Measurements from ENCODE around the gene MRAS. TPM values are rescaled to one million over a fixed set of nuclear protein-coding genes. Genes with fewer than 3 reads are reported as not detected.

Gene MRAS
- total and polyA plus RNA-seq, 2 of the 4 experiments (the other 2 are of a cell fraction) = 59.3 to 60.6 TPM

DNA sequence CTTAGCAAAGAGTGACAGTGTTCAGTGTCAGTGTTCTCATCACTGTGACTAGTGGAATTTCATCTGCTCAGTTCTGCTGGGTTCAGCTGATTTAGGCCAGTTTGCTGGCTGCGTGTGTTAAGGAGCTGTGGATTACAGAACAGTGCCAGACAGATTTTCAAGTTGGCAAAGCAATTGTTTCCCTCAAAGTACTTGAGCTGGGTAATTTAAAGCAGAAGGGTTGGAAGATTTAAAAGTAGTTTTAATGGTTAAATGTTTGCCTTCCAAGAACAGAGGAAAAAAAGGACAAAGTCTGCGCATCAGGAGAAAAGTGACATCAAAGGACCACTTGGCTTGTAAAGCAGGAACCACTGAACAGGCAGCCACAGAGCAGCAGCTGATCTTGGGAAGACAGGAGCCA, 94.7 kb downstream of the MRAS start:
- BruUV-seq (replicated peaks) = no TSS peak
- H4K8ac ChIP-seq (ENCODE audit: low read depth in 2 of 2, low read length in 2 of 2) = no peak overlapping the region
- no peak overlapping the region for H2BK20ac ChIP-seq (ENCODE audit: low read depth, low read length)
- H3K56ac ChIP-seq (ENCODE audit: extremely low read depth, insufficient read depth, low read length) = no peak overlapping the region
- H3K9ac ChIP-seq (ENCODE audit: low read depth, low read length) = no peak overlapping the region
- H3K14ac ChIP-seq (replicated peaks; ENCODE audit: low read depth, low read length) = no peak overlapping the region
- no peak overlapping the region for H3K4ac ChIP-seq (ENCODE audit: low read depth, low read length)
- dilution Hi-C loops (cut with HindIII; ENCODE audit: low sequenced_read_pairs, unreplicated experiment) = no loop called here
- no peak overlapping the region for H2BK15ac ChIP-seq (ENCODE audit: low read depth, low read length)
- 71% methylated on average over 2 of the region's 2 CpGs; no CpG with 5 or more reads in 1 of the 2 experiments for WGBS, 2 experiments (ENCODE audit: extremely low coverage in 2 of 2, insufficient read length in 1 of 2)
- no peaks in the 10 kb centered on the region for H3K79me1 ChIP-seq (ENCODE audit: low read depth in 1 of 2, low read length in 2 of 2)
- in situ Hi-C loops (cut with MboI; ENCODE audit: low sequenced_read_pairs) = no loop called here
- ChIA-PET CTCF (interaction anchor here (1.5 kb wide), 1 partner anchor 36 kb away, joined by 6 read pairs; no protein-coding TSS in a partner anchor), POLR2A (ENCODE audit: unreplicated experiment) (no interaction called here)
- no peak overlapping the region for H3K4me2 ChIP-seq (ENCODE audit: low read depth, low read length)
- H2AFZ ChIP-seq (replicated peaks; ENCODE audit: low read length, poor library complexity) = no peak overlapping the region
- no peak overlapping the region for H3K23ac ChIP-seq (ENCODE audit: low read depth, low read length)
- H3K27ac ChIP-seq (ENCODE audit: insufficient read depth, low read length) = no peak overlapping the region
- no peak overlapping the region for H2AK9ac ChIP-seq (replicated peaks; ENCODE audit: low read depth, low read length, poor library complexity)
- H4K5ac ChIP-seq (ENCODE audit: low read depth, low read length) = no peak overlapping the region
- H3K4me1 ChIP-seq (ENCODE audit: control insufficient read depth, insufficient read depth, low read length) = peaks cover 7% of the 10 kb centered on the region; the same call in 1 of the 2 replicates
- H3K4me3 ChIP-seq (ENCODE audit: insufficient read depth, low read depth, low read length) = no peak overlapping the region
- H3K36me3 ChIP-seq (ENCODE audit: control insufficient read depth, insufficient read depth, low read length) = no peaks in the 10 kb centered on the region
- TF ChIP-seq, protein P1, sequence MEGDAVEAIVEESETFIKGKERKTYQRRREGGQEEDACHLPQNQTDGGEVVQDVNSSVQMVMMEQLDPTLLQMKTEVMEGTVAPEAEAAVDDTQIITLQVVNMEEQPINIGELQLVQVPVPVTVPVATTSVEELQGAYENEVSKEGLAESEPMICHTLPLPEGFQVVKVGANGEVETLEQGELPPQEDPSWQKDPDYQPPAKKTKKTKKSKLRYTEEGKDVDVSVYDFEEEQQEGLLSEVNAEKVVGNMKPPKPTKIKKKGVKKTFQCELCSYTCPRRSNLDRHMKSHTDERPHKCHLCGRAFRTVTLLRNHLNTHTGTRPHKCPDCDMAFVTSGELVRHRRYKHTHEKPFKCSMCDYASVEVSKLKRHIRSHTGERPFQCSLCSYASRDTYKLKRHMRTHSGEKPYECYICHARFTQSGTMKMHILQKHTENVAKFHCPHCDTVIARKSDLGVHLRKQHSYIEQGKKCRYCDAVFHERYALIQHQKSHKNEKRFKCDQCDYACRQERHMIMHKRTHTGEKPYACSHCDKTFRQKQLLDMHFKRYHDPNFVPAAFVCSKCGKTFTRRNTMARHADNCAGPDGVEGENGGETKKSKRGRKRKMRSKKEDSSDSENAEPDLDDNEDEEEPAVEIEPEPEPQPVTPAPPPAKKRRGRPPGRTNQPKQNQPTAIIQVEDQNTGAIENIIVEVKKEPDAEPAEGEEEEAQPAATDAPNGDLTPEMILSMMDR (conservative IDR thresholded peaks at IDR 0.05; ENCODE audit: low read depth, low read length) = no peak
- H2BK5ac ChIP-seq (ENCODE audit: low read depth, low read length, poor library complexity, severe bottlenecking) = no peak overlapping the region
- no peaks in the 10 kb centered on the region for H4K20me1 ChIP-seq (ENCODE audit: insufficient read depth, low read length)
- H3K9me1 ChIP-seq (ENCODE audit: insufficient read depth, low read length) = peaks cover 4% of the 10 kb centered on the region; the same call in 1 of the 2 replicates
- H4K91ac ChIP-seq (ENCODE audit: insufficient read depth, low read depth, low read length) = no peak overlapping the region
- H3K27me3 ChIP-seq (ENCODE audit: control insufficient read depth, insufficient read depth, low read length) = peaks cover 15% of the 10 kb centered on the region
- DNase-seq = no peak
- no peak overlapping the region for H2BK120ac ChIP-seq (ENCODE audit: low read depth, low read length)
- no peak overlapping the region for H2AK5ac ChIP-seq (ENCODE audit: low read depth, low read length)
- intact Hi-C loops (cut with micrococcal nuclease) = no loop called here
- no peak overlapping the region for H3K18ac ChIP-seq (ENCODE audit: low read depth, low read length)
- no peaks in the 10 kb centered on the region for H3K9me3 ChIP-seq (ENCODE audit: control insufficient read depth, insufficient read depth, low read length)
- no peak for ATAC-seq (ENCODE audit: low read depth)
